ENCODE results near the gene TCF12. TPM values are rescaled to one million over a fixed set of nuclear protein-coding genes. Genes with fewer than 3 reads are reported as not detected.

Gene TCF12
- total RNA-seq, 1 experiment from 2014 or later: 76.7 TPM

DNA sequence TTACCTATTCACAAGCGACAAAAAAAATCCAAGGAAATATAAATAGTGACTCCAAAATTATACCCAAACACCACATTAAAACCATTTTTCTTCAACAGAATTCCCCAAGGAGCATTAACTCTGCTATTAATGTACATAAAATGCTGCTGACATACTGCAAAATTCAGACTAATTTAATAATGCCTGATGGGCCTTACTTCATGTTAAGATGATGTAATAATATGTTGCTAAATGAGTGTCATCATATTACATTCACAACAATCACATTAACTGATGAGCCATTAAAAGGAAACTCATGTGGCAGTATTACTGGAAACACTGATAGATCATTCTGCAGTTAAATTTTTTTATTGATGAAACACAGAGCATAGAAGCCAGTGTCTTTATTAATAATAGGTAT lies 253.0 kb downstream of the TCF12 start:
- Histone ChIP-seq H3K56ac (ENCODE audit: insufficient read length, low read depth, low read length) (no peak overlapping the region), H2BK120ac (ENCODE audit: low read depth, low read length, poor library complexity, severe bottlenecking) (no peak overlapping the region), H4K91ac (ENCODE audit: insufficient read length, low read depth, low read length) (no peak overlapping the region), H2BK5ac (ENCODE audit: insufficient read length, low read length) (no peak overlapping the region), H3K4ac (ENCODE audit: low read depth, low read length) (no peak overlapping the region), H3K79me1 (ENCODE audit: insufficient read depth, low read depth, low read length, poor library complexity, severe bottlenecking) (no peaks in the 10 kb centered on the region), H2AFZ (ENCODE audit: low read length) (no peak overlapping the region), H2BK12ac (ENCODE audit: insufficient read length, low read depth, low read length) (no peak overlapping the region), H3K23me2 (ENCODE audit: insufficient read length, low read depth, low read length, poor library complexity, severe bottlenecking) (no peaks in the 10 kb centered on the region), H3K4me1 (ENCODE audit: insufficient read depth, low read length) (no peaks in the 10 kb centered on the region), H3K27me3 (ENCODE audit: insufficient read depth, low read length) (no peaks in the 10 kb centered on the region), H4K5ac (ENCODE audit: insufficient read length, low read depth, low read length) (no peak overlapping the region), H2BK20ac (ENCODE audit: low read depth, low read length, poor library complexity, severe bottlenecking) (no peak overlapping the region), H3K14ac (ENCODE audit: insufficient read depth, low read length) (no peak overlapping the region), H3K9ac (ENCODE audit: extremely low read depth, insufficient read length, low read length) (no peak overlapping the region), H3K23ac (ENCODE audit: insufficient read length, low read depth, low read length) (no peak overlapping the region), H4K8ac (replicated peaks; ENCODE audit: insufficient read length, low read depth, low read length) (no peak overlapping the region), H3T11ph (ENCODE audit: low read length) (no peak overlapping the region), H4K20me1 (ENCODE audit: control insufficient read depth, insufficient read depth, insufficient read length) (no peaks in the 10 kb centered on the region), H2AK5ac (ENCODE audit: insufficient read length, low read length) (no peak overlapping the region), H3K4me2 (ENCODE audit: insufficient read depth, insufficient read length, low read length) (no peak overlapping the region), H3K9me3 (ENCODE audit: control insufficient read depth, low read depth, low read length) (no peaks in the 10 kb centered on the region), H3K79me2 (ENCODE audit: insufficient read depth, low read length) (no peaks in the 10 kb centered on the region), H3K27ac (ENCODE audit: insufficient read length, low read depth, low read length) (no peak overlapping the region), H2BK15ac (ENCODE audit: low read depth, low read length) (no peak overlapping the region), H3K18ac (ENCODE audit: insufficient read length, low read depth, low read length) (no peak overlapping the region)
- no peak for DNase-seq
- peaks cover 3 to 17% (median 4%) of the 10 kb centered on the region in 3 experiments; a peak in 4 of 7 replicates for H3K36me3 Mint-ChIP-seq (ENCODE audit: insufficient read depth in 1 of 3, low read depth in 3 of 3)
- no peak overlapping the region; a peak in 1 of 7 replicates for H3K27ac Mint-ChIP-seq
- no peaks in the 10 kb centered on the region for H3K9me3 Mint-ChIP-seq
- no peak overlapping the region for H3K4me3 Mint-ChIP-seq
- H3K4me1 Mint-ChIP-seq: no peaks in the 10 kb centered on the region
- 100% methylated on average over 1 of the region's 1 CpG for WGBS (ENCODE audit: extremely low coverage, insufficient read length, low lambda C conversion rate)
- TF ChIP-seq CTCF (conservative IDR thresholded peaks at IDR 0.05): no peak
- H3K27me3 Mint-ChIP-seq (ENCODE audit: low read depth): no peaks in the 10 kb centered on the region

Measured in H9 (cell line).